GM18505 (cell line): Measurements from ENCODE around the gene PRPF6.
"Not testable (repeated sequence)": the region's sequence is repeated elsewhere in the genome, so short reads cannot be mapped to it uniquely, and the experiment has no call there.

Experiments
- ATAC-seq: cut with Tn5 transposase; IDR thresholded peaks from one replicate; pipeline ENCODE4 v1.9.1; 2021; ENCODE audit not compliant: unreplicated experiment
- POLR2A ChIP-seq: IDR thresholded peaks from 4 replicates; pipeline ENCODE4 v1.6.1; 2011; ENCODE audit warnings: borderline replicate concordance; ENCODE audit not compliant: insufficient read depth, insufficient read length; ENCODE audit errors: extremely low read depth

PRPF6 gene

DNA sequence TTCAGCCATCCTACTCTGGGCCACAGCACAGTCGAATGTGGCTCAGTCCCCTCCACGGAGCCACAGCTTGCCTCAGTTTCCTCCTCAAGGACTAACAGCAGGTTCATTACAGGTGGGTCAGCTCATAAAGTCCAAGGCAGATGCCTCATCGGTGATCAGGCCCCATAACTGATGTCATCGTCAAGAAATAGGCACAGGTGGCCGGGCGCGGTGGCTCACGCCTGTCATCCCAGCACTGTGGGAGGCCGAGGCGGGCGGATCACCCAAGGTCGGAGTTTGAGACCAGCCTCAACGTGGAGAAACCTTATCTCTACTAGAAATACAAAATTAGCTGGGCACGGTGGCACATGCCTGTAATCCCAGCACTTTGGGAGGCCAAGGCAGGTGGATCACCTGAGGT, 28.2 kb upstream of the PRPF6 start:
- ATAC-seq = no peak
- no peak for TF ChIP-seq POLR2A

- TF ChIP-seq POLR2A = no peak
- ATAC-seq = no peak
Observed at GRCh38 chr20:63953764-63954429, 27.0 kb upstream of the PRPF6 start.

- peak; percentile 15 for ATAC-seq
Observed at GRCh38 chr20:63955281-63955826, 25.6 kb upstream of the PRPF6 start.

GRCh38 chr20:63955827-63956663, 24.9 kb upstream of the PRPF6 start, which contains the start of gene UCKL1:
TSS of gene UCKL1 (minus strand) at chr20:63956416. CDS start at chr20:63956372, 44 bp downstream.
- ATAC-seq = peak; percentile 63
- peak; percentile 80 for TF ChIP-seq POLR2A

More at GRCh38 chr20:63955281-63955826, 25.6 kb upstream of the PRPF6 start:
- TF ChIP-seq POLR2A = no peak

- ATAC-seq = no peak
- no peak for TF ChIP-seq POLR2A
Observed at GRCh38 chr20:63956664-63957003, 24.3 kb upstream of the PRPF6 start.

DNA sequence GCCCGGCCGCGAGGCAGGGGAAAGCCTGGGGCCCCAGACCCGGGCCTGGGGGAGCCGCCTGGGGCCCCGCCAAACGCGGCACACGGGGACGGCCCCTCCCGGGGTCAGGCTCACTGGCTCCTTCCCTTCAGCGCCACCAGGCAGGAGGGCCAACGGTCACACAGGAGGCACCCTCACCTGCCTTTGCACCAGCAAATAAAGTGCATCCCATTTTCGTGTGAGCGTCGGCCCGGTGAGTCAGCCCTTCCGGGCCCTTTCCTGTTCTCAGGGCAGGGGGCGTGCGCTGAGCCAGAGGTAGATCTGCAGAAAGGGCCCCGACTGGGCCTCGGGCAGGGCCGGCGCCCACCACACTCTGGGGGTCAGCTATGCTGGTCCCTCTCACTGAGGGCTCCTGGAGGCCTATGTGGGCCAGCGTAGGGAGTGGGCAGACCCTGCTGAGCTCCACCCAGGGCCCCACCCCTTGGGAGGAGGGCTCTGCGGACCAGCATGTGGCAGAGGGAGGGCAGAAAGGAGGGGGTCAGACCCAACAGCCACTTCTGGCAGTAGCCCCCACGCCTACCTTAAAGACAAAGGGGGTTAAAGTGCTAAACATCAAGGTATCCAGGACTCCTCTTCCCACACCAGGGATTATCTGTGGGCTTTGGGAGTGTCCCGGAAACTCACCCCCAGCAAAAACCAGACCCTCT, 23.8 kb upstream of the PRPF6 start:
- TF ChIP-seq POLR2A = peak; percentile 60
- no peak for ATAC-seq

- TF ChIP-seq POLR2A = no peak
- no peak for ATAC-seq
Observed at GRCh38 chr20:63957690-63958441, 23.1 kb upstream of the PRPF6 start.

DNA sequence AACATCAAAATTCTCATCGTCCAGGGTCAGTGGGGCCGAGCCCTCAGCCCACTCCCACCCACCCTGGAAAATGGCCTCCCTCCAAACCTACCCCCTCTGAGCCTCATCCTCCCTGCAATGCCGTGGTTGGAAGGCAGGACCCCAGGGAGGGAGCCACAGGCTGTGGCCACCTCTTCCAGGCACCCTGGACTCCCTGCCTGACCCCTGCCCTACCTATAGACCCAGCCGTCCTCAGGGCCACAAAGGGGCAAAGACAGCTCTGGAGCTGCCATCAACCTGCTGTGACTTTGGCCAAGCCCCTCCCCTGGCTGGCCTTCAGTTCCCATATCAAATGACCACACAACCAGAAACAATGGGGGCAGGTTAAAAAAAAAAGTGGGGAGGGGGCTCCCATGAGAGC, 22.5 kb upstream of the PRPF6 start:
- ATAC-seq = no peak

GRCh38 chr20:63958964-63959698, 21.8 kb upstream of the PRPF6 start:
- no peak for TF ChIP-seq POLR2A
- ATAC-seq = no peak

More for the DNA sequence above, 22.5 kb upstream of the PRPF6 start:
- no peak for TF ChIP-seq POLR2A

DNA sequence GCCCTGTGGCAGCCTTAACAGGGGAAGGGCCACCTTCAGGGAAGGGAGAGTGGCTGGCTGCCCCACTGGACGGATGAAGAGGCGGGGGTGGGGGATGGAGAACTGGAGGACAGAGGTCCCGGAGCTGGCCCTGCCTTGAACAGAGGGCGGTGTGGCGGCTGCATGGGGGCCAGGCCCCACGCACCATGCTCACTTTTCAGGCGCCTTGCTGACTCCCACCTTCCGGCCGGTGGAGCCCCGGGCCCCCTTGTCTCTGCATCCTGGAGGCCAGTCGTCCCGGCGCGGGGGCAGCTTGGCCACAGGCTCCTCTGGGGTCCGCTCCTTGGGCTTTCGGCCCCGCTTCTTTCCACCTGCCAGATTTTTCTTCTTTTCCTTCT, 21.2 kb upstream of the PRPF6 start:
- no peak for ATAC-seq
- TF ChIP-seq POLR2A = no peak

DNA sequence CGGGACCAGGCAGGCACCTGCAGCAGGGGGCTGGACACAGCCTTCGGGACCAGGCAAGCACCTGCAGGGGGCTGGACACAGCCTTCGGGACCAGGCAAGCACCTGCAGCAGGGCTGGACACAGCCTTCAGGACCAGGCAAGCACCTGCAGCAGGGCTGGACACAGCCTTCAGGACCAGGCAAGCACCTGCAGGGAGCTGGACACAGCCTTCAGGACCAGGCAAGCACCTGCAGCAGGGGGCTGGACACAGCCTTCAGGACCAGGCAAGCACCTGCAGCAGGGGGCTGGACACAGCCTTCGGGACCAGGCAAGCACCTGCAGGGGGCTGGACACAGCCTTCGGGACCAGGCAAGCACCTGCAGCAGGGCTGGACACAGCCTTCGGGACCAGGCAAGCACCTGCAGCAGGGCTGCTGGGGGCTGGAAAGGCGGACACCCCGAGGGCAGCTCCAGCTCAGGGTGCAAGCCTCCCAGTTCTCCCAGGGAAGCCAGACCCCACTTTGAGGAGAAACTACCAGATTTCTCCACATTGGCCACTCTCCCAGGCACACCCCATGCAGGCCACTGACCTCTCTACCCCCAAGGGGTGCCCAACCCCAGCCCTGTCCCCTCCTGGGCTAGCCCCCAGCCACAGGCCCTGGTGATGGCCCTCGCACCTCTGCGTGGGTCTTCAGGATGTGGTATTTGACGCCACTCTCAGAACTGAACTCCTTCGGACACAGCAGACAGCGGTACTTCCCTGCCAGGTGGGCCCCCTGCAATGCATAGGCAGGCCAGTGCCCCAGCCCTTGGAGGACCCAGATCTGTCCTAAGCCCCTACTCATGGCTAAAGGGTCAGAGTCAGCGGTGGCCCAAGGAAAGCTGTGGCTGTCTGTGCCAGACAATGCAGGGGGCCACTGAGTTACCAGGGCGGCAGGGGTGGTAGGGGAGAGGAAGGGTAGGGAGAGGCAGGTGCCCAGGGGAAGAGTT, 20.0 kb upstream of the PRPF6 start:
- not testable (repeated sequence) for ATAC-seq
